GM03348 (cell line): Measurements from ENCODE around the gene TCN2.
"Not testable (repeated sequence)": the region's sequence is repeated elsewhere in the genome, so short reads cannot be mapped to it uniquely, and the experiment has no call there.

ENCODE experiments used
- DNase-seq: peaks from one replicate; pipeline ENCODE4 v3.0.0; 2012; ENCODE audit warnings: low spot score

TCN2 gene

GRCh38 chr22:30606455-30607299, at the start of gene TCN2:
Gene TCN2 (plus strand): TSS chr22:30607174. CDS start chr22:30607332, 158 bp downstream.
- peak; percentile 81 for DNase-seq

- DNase-seq = no peak
These were observed 49.7 kb upstream of the TCN2 start for GRCh38 chr22:30557243-30557642.

- no peak for DNase-seq
These were observed 47.1 kb upstream of the TCN2 start for GRCh38 chr22:30559889-30560288.

GRCh38 chr22:30560643-30561202, 46.3 kb upstream of the TCN2 start:
- not testable (repeated sequence) for DNase-seq

- no peak for DNase-seq
These were observed 45.4 kb upstream of the TCN2 start for GRCh38 chr22:30561402-30562189.

DNA sequence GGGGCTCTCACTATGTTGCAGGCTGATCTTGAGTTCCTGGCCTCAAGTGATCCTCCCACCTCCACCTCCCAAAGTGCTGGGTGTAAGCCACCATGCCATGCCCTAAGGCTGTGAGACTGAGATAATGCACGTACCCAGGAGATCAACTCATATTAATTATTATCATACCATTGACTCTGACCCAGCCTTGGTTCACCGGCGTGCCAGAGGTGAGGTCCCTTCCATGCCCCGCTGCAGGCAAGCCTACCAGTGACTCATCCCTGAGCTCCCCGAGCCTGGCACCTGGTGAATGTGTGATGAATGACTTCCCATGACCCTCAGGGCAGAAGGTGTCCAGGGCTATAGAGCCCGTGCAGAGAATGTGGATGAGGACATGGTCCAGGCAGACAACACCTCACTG, 44.6 kb upstream of the TCN2 start:
- DNase-seq = no peak

DNA sequence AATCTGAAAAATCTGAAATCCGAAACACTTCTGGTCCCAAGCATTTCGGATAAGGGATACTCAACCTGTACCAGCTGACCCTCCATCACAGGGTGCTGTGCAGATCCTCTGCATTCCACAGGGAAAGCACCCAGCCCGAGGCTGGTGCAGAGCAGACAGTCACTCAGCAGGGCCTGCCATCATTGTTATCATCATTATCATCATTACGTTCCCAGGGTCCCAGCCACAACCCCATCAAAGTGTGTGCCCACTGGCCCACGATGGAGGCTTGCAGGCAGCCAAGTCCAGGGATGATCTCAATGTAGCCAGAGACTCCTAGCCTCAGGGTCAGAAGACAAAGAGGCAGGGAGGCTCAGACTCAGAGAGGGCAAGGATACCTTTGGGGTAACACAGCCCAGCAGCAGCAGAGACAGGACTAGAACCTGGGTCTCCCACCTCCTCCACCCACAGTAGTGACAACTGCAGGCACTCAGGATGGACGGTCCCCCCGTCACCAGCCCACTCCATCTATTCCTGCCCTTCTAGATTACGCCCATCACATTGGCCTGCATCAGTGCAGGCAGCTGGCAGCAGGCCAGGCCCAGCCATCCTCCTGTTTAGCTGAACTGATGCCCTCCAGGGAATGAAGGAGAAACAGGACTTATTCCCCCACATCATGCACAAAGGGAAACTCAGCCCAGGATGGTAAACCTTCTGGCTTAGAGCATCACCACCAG, 42.8 kb upstream of the TCN2 start:
- DNase-seq = no peak

GRCh38 chr22:30564761-30565119, 42.2 kb upstream of the TCN2 start:
- no peak for DNase-seq

GRCh38 chr22:30565341-30565740, 41.6 kb upstream of the TCN2 start:
- DNase-seq = no peak

DNA sequence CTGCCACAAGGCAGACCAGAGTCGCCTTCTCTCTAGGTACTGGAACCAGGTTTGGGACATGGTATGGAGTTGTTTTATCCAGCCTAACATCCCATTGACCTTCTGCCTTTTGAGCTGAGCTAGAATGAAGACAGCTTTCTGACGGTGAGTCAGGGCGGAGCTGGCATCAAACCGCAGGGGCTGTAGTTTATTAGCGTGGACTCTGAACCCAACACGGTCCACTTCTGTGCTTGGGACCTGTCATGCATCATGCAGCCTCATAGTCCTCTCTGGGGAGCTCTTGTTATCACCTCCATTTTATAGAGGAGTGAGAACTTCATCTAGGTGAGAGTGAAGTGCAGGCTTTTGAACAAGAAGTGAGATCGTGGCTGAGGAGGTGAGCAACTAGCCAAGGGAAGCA, 40.8 kb upstream of the TCN2 start:
- DNase-seq = no peak

DNA sequence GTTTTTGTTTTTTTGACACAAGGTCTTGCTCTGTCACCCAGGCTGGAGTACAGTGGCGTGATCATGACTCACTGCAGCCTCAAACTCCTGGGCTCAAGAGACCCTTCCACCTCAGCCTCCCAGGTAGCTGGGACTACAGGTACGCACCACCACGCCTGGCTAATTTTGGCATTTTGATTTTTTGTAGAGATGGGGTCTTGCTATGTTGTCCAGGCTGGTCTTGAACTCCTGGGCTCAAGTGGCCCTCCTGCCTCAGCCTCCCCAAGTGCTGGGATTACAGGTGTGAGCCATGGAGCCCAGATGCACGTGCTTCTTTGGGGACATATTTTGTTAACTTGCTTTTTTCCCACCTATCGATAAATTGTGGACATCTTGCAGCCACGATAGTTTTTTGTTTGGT, 39.7 kb upstream of the TCN2 start:
- DNase-seq = not testable (repeated sequence)

- no peak for DNase-seq
These were observed 38.7 kb upstream of the TCN2 start for GRCh38 chr22:30568137-30568805.

GRCh38 chr22:30569674-30570202, 37.2 kb upstream of the TCN2 start:
- no peak for DNase-seq

DNA sequence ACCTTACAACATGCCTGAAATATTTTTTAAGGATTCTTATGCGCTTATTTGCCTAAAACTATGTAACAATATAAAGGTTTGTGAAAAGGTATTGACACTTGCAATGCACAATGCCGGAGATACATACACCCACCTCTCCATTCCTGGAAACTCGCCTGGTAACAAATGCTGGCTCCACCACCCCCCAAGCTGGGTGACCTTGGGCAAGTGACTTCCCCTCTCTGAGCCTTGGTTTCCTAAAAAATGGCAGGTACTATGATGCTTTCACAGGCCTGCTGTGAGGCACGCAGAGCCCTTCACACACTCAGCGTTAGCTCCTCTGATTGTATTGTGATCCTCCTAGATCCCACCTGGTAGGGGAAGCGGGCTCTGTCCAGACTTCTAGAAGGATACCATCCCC, 34.8 kb upstream of the TCN2 start:
- no peak for DNase-seq

DNA sequence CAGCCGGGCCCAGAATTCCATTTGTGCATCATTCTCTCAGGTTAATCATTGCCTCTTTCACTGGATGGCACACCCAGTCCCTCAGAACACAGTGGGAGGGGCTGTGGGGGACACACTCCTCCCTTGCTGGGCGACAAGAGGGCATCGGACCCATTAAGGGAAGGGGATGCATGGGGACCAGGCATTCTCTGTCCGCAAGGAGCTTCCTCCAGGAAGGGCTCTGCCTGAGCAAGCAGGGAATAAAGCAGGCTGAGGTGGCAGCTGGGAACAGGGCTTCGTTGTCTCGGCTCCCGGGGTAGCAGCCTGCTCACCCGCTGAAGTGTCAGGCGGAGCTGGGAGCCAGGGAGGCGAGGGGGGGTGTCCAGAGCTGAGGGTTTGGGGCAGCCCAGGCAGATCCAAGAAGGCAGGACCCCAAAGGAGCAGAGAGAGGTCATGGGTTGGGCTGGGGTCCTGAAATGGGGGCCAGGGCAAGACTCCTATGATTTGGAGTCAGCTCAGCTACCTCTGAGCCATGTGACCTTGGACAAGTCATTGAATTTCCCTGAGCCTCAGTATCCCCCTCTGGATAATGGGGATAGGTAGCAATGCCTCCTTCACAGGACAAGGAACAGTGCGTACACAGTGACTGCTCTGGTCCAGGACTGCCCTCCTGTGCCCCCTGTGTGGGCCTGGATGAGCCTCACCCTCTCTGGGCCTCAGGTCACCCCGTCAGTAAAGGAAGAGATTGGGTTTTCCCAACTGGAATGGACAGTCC, 34.0 kb upstream of the TCN2 start:
- DNase-seq = no peak

- DNase-seq = no peak
These were observed 33.3 kb upstream of the TCN2 start for GRCh38 chr22:30573594-30574094.

DNA sequence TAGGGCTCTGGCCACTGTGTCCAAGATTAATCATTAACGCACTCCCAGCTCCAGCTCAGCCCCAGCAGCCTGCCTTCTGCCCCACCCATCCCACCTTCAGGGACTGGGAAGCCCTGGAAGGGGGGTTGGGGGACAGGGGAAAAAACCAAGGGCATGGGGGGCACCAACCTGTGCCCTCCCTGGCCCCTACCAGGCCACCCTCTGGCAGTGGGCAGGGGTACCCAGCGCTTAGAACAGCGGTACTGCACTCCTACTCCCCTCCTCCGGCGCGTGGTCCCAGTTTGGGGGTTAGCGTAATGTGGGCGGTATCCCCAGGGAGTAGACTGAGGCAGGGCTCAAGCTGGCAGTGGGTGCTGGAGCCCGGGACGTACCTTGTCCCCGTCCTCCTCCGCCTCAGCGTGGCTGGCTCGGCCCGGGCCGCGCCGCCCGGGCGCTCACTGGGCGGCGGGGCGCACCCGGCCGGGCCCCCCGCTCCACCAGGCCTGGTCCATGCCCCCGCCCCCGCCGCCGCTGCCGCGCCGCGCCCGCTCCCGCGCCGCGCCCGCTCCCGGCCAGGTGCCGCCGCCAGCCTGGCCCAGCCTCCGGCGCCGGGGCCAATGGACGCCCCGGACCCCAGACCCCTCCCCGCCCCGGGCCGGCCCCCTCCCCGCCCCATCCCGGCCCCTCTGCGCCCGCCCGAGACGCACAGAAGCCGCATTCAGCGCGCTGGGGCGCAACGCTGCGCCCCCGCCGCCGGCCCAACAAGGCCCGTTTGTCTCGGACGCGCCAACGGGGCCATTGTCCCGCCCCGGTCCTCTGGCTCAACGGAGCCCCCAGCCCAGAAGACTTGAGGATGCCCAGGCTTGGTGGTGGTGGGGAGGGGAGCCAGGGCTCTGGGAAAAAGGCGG, 32.6 kb upstream of the TCN2 start, which contains the start of gene GAL3ST1:
Gene GAL3ST1 (minus strand): TSS at position 571 of the 887 bp plus-strand sequence. CDS start 17,273 bp downstream, outside the sequence.
- DNase-seq = no peak

DNA sequence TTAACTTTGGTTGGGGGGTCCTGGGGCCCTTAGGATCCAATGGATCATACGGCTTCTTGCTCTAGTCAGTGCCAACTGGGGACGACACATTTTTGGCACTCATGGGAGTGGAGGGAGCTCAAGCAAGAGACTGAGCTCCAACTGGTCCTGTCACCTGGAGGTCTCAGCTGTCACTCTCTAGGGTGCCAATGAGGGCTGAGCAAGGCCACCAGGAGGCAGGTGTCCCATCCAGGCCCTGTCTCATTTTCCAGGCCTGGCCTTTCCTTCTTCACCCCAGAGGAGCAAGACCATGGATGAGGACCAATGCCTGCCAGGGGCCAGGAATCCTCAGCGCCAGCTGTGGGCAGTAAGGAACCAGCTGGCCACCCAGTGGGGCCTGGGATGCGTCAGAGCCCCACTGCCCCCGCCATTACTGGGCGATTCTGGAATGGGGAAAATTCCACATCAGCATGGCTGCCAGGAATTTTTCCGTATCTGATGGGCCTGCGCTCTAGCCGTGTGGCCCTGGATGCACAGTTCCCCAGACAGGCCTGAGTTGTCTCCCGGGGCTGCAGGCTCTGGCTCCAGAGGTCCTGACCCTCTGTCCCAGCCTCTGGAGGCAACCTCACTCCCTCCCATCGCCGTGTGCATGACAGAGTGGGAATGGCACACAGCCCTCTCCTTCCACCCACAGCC, 31.8 kb upstream of the TCN2 start:
- DNase-seq = no peak

- DNase-seq = no peak
These were observed 31.1 kb upstream of the TCN2 start for GRCh38 chr22:30575859-30576258.
